IPS-18c (cell line): ENCODE results near the gene ANKRD29.
"Not testable (repeated sequence)": the region's sequence is repeated elsewhere in the genome, so short reads cannot be mapped to it uniquely, and the experiment has no call there.

ENCODE experiments used
- H3K4me3 ChIP-seq: 2 replicates; pipeline ENCODE4 v1.7.0; 2013; ENCODE audit warnings: low read depth, mild to moderate bottlenecking, low read length, moderate library complexity; ENCODE audit not compliant: insufficient read depth
- H3K9me3 ChIP-seq: one replicate; pipeline ENCODE4 v1.6.1; 2013; ENCODE audit warnings: mild to moderate bottlenecking, low read length, moderate library complexity; ENCODE audit not compliant: control insufficient read depth, insufficient read depth

The ANKRD29 gene

DNA sequence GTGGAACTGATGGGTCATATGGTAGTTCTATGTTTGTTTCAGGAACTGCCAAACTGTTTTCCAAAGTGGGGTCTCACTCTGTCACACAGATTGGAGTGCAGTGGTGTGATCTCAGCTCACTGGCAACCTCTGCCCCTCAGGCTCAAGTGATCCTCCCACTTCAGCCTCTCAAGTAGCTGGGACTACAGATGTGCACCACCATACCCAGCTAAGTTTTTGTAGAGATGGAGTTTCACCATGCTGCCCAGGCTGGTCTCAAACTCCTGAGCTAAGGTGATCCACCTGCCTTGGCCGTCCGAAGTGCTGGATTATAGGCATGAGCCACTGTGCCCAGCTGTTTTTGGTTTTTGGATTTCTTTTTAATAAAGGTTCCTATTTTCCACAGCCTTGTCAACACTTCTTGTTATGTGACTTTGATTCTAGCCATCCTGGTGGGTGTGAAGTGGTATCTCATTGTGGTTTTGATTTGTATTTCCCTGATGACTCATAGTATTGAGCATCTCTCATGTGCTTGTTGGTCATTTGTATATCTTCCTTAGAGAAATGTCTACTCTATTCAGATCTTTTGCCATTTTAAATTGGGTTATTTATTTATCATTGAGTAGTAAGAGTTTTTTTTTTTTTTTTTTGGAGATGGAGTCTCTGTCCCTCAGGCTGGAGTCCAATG lies 99.2 kb downstream of the ANKRD29 start:
- H3K9me3 ChIP-seq, result no peaks in the 10 kb centered on the region

DNA sequence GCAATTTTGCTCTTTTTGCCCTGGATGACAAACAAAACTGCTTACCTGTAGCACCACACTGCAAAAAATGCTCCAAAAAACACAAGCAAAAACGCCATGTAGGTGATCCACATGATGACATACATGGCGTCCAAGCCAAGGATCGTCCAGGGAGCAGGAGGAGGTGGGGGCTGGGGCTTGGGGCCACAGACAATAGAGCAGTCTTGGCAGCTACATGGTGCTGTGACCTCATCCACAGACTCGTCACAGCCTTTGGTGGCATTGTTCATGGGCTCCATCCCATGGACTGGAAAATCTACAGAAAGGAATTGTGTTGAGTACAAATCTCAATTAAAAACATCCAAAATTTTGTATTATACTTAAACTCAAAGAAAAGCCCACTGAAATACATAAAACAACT lies 102.5 kb downstream of the ANKRD29 start:
- Histone ChIP-seq H3K9me3 (no peaks in the 10 kb centered on the region), H3K4me3 (no peak overlapping the region)

More for the DNA sequence above, 99.2 kb downstream of the ANKRD29 start:
- H3K4me3 ChIP-seq, result no peak overlapping the region

DNA sequence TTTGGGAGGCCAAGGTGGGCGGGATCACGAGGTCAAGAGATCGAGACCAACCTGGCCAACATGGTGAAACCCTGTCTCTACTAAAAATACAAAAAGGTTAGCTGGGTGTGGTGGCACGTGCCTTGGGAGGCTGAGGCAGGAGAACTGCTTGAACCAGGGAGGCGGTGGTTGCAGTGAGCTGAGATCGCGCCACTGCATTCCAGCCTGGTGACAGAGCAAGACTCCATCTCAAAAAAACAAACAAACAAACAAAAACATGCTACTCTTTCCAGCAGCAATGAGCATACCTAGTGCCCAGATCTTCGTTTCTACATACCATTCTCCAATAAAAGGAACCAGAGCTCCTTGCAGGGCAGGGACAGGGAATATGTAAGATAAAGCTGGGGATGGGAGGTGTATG lies 105.2 kb downstream of the ANKRD29 start:
- not testable (repeated sequence) for H3K4me3 ChIP-seq, H3K9me3 ChIP-seq

DNA sequence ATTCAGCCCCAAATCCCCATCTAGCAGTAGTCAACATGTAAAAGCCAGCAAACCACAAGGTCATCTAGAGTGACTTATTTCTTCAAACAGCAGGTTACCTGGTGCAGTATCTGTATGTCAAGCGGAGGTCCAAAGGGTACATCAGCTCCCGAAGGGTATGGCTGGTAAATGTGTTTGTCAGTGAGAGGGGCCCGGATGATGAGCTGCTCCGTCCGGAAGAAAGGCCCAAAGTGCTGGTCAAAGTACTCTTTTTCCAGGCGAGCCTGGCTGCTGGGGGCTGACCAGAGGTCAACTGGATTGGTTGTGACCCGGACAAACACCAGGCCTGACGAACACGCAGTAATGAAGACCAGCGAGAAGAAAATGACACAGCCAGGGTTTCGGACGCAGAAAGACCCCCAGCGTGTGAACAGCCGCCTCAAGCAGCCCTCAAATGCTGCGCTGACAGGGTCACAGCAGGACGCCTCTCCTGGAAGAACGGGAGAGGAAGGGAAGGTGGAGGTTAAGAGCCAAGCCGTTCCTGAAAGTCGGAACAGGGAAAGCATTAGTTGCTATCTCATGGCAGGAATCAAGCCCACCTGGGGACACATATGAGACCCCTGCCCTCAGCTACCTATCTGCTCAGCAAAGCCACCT lies 106.4 kb downstream of the ANKRD29 start:
- Histone ChIP-seq H3K9me3 (no peaks in the 10 kb centered on the region), H3K4me3 (no peak overlapping the region)

DNA sequence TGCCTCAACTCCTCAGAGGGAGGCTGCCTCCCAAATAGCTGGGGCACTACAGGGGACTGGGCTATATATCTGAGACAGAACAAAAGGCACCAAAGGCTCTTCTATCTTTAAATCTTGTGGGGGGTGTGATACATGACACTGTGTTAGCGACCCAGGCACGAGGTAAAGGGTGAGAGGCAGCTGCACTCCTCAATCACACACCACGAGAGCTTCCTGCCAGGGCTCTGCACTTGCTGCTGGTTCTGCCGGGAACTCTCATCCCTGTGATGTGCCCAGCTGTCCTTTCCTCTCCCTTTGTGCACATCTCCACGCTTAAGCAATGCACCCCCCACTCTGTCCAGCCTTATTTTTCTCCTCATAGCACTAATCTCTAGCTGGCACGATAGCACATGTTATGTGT lies 108.8 kb downstream of the ANKRD29 start:
- no peaks in the 10 kb centered on the region for H3K9me3 ChIP-seq

DNA sequence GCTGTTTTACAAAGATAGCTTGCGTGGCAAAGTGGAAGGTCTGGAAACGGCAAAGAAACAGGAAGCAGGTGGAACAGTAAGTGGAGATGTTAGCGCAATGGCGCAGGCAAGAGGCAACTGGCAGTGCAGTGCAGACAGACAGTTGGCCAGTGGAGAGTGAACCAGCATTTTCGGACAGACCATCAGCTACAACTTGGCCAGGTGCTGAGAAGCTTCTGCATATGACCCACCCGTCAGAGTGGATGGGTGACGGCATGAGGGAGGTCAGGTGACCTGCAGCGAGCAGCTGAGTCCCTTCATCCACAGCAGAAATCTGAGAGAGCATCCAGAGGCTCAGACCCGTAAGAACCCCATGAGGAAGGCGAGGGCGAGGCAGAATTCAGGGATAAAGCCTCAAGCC lies 110.2 kb downstream of the ANKRD29 start:
- Histone ChIP-seq H3K4me3 (no peak overlapping the region), H3K9me3 (no peaks in the 10 kb centered on the region)

More for the DNA sequence above, 108.8 kb downstream of the ANKRD29 start:
- no peak overlapping the region for H3K4me3 ChIP-seq

DNA sequence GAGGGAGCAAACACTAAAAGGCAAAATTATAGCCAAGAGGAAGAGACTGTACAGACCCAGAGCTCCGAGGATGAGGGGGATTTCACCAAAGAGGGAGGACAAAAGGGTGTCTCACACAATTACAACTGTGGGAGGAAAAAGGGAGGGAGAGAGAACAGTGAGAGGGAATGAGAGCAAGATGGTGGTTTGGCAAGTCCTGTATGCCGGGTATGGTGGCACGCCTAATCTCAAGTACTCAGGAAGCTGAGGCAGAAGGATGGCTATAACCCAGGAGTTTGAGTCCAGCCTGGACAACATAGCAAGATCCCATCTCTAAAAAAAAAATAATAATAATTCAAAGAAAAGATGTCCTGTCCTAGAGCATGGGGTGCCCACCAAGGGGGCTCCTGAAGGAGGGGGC lies 110.7 kb downstream of the ANKRD29 start:
- H3K9me3 ChIP-seq, result no peaks in the 10 kb centered on the region
- H3K4me3 ChIP-seq, result no peak overlapping the region

DNA sequence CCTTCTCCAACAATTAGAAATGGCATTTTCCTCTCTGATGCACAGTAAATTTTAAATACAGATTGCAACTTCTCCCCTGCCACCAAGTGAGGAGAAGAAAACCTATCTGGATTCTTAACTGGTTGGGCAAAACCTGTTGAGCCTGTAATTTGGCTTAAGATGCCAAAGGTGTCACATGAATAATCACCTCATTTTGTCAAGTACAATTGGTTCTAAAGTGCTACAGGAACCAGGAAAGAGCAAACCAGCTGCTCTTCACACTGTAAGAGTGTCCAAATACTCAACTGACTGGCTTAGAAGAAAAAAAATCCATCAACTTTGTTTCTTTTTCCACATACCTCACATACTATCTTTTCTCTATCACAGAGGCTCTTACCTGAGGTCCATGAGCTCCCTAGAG lies 111.8 kb downstream of the ANKRD29 start:
- no peaks in the 10 kb centered on the region for H3K9me3 ChIP-seq
- no peak overlapping the region for H3K4me3 ChIP-seq
